GM18502 (cell line): ENCODE results near the gene ST6GALNAC4.

Source experiments
- ATAC-seq: cut with Tn5 transposase; IDR thresholded peaks from one replicate; pipeline ENCODE4 v1.9.1; 2021; ENCODE audit warnings: mild to moderate bottlenecking; ENCODE audit not compliant: unreplicated experiment, poor library complexity

The ST6GALNAC4 gene

GRCh38 chr9:127915801-127916719 is 781 bp downstream of the ST6GALNAC4 start:
- no peak for ATAC-seq

GRCh38 chr9:127915325-127915752 is 1.5 kb downstream of the ST6GALNAC4 start:
- no peak for ATAC-seq

- no peak for ATAC-seq
Measured at GRCh38 chr9:127913682-127914081, 3.2 kb downstream of the ST6GALNAC4 start.

GRCh38 chr9:127912882-127913281 is 4.0 kb downstream of the ST6GALNAC4 start:
- no peak for ATAC-seq

- ATAC-seq: no peak
Measured at GRCh38 chr9:127912296-127912695, 4.5 kb downstream of the ST6GALNAC4 start.

- no peak for ATAC-seq
Measured at GRCh38 chr9:127910613-127911205, 6.1 kb downstream of the ST6GALNAC4 start.

- ATAC-seq: no peak
Measured at GRCh38 chr9:127909839-127910273, 7.0 kb downstream of the ST6GALNAC4 start.

GRCh38 chr9:127908660-127908926 is 8.2 kb downstream of the ST6GALNAC4 start:
- ATAC-seq: no peak

GRCh38 chr9:127907867-127908659 is 8.8 kb downstream of the ST6GALNAC4 start:
- no peak for ATAC-seq

- no peak for ATAC-seq
Measured at GRCh38 chr9:127905788-127906191, 11.1 kb downstream of the ST6GALNAC4 start.

GRCh38 chr9:127905004-127905728 is 11.7 kb downstream of the ST6GALNAC4 start:
- ATAC-seq: no peak

GRCh38 chr9:127904561-127905003 is 12.3 kb downstream of the ST6GALNAC4 start:
- no peak for ATAC-seq

- ATAC-seq: no peak
Measured at GRCh38 chr9:127903557-127904475, 13.0 kb downstream of the ST6GALNAC4 start.

- peak; percentile 69 for ATAC-seq
Measured at GRCh38 chr9:127899128-127899943, 17.5 kb downstream of the ST6GALNAC4 start, which contains the start of gene ST6GALNAC6. Gene ST6GALNAC6 (minus strand): TSS chr9:127899603. CDS start chr9:127897981, 1,622 bp downstream.

- no peak for ATAC-seq
Measured at GRCh38 chr9:127898433-127899127, 18.3 kb downstream of the ST6GALNAC4 start.

GRCh38 chr9:127897193-127897692 is 19.6 kb downstream of the ST6GALNAC4 start:
- ATAC-seq: no peak

GRCh38 chr9:127896395-127897192 is 20.2 kb downstream of the ST6GALNAC4 start:
- no peak for ATAC-seq
